CD4-positive, alpha-beta memory T cell (primary cell): ENCODE data around the gene ELF2. TPM values are rescaled to one million over a fixed set of nuclear protein-coding genes. Genes with fewer than 3 reads are reported as not detected.
"Not testable (repeated sequence)": the region's sequence is repeated elsewhere in the genome, so short reads cannot be mapped to it uniquely, and the experiment has no call there.

Experiments
- CTCF ChIA-PET: fragments of 350-600 bp; sonication (Branson Sonifier 250); formaldehyde crosslinking; loops from one replicate; lab custom pipeline; 2021; ENCODE audit warnings: inconsistent platforms; ENCODE audit not compliant: partially characterized antibody; lab: Charles Lee
- POLR2A ChIA-PET: fragments of 350-600 bp; sonication (Branson Sonifier 250); formaldehyde crosslinking; loops from one replicate; lab custom pipeline; 2021; ENCODE audit not compliant: partially characterized antibody; lab: Charles Lee
- DNase-seq, 5 donors: peaks; one replicate each; pipeline versions ENCODE4 v3.0.0 to v3.0.0-alpha.2; 2020 to 2022; ENCODE audit warnings: mixed read lengths in 1 of 5
- H3K27ac ChIP-seq: one replicate; pipeline ENCODE4 v1.7.0; 2013; ENCODE audit warnings: low read depth, low read length
- H3K27me3 ChIP-seq: 2 replicates; pipeline ENCODE4 v1.7.0; 2013; ENCODE audit warnings: mild to moderate bottlenecking, low read length, moderate library complexity; ENCODE audit not compliant: insufficient read depth
- H3K36me3 ChIP-seq: 2 replicates; pipeline ENCODE4 v1.7.0; 2013; ENCODE audit warnings: mild to moderate bottlenecking, low read length, moderate library complexity; ENCODE audit not compliant: insufficient read depth
- H3K4me1 ChIP-seq: 2 replicates; pipeline ENCODE4 v1.7.0; 2013; ENCODE audit warnings: mild to moderate bottlenecking, low read length, moderate library complexity; ENCODE audit not compliant: insufficient read depth
- H3K4me3 ChIP-seq, 2 donors: one replicate each; pipeline ENCODE4 v1.7.0; 2013; ENCODE audit warnings: low read length in 2 of 2, mild to moderate bottlenecking in 1 of 2
- H3K9me3 ChIP-seq, 2 donors: one replicate each; pipeline ENCODE4 v1.7.0; 2013; ENCODE audit warnings: low read length in 2 of 2, control low read depth in 1 of 2; ENCODE audit not compliant: control insufficient read depth in 1 of 2
- H3K27ac Mint-ChIP-seq, 7 donors: one replicate each; pipeline ENCODE4 v1.8.0; 2020 to 2021; ENCODE audit warnings: mixed read lengths in 7 of 7, mild to moderate bottlenecking in 6 of 7, inconsistent platforms in 3 of 7, moderate library complexity in 3 of 7
- H3K27me3 Mint-ChIP-seq, 2 donors: one replicate each; pipeline ENCODE4 v1.8.0; 2020 to 2021; ENCODE audit warnings: mixed read lengths in 2 of 2
- H3K36me3 Mint-ChIP-seq, 2 donors: one replicate each; pipeline ENCODE4 v1.8.0; 2020 to 2021; ENCODE audit warnings: mixed read lengths in 2 of 2, inconsistent platforms in 1 of 2, mild to moderate bottlenecking in 1 of 2
- H3K4me1 Mint-ChIP-seq, 4 donors: one replicate each; pipeline ENCODE4 v1.8.0; 2020 to 2021; ENCODE audit warnings: mixed read lengths in 4 of 4, mild to moderate bottlenecking in 1 of 4
- H3K4me3 Mint-ChIP-seq, 8 donors: one replicate each; pipeline ENCODE4 v1.8.0; 2020 to 2021; ENCODE audit warnings: mixed read lengths in 8 of 8, mild to moderate bottlenecking in 7 of 8, moderate library complexity in 6 of 8, inconsistent platforms in 3 of 8
- H3K9me3 Mint-ChIP-seq, 8 donors: one replicate each; pipeline ENCODE4 v1.8.0; 2020 to 2021; ENCODE audit warnings: mixed read lengths in 8 of 8, mild to moderate bottlenecking in 5 of 8, inconsistent platforms in 3 of 8, moderate library complexity in 1 of 8
- intact Hi-C: fragments of 100-400 bp; cut with micrococcal nuclease; formaldehyde crosslinking; loops from one replicate; pipeline ENCODE4 v1.15.1; 2023
- polyA plus RNA-seq, 2 donors: library from polyadenylated mRNA; unstranded; fragments of 300-500 nt; fragmentation: Illumina TruSeq; gene quantifications; one replicate each; pipeline ENCODE4 v1.2.3, GENCODE V29; 2021
- total RNA-seq, 2 experiments: library from RNA; stranded (reverse); gene quantifications; one replicate each; pipeline ENCODE4 v1.2.3, GENCODE V29; 2021

Gene ELF2
- total and polyA plus RNA-seq, 4 experiments from 2014 or later: 27.4 to 81.4 (median 57.4) TPM

DNA sequence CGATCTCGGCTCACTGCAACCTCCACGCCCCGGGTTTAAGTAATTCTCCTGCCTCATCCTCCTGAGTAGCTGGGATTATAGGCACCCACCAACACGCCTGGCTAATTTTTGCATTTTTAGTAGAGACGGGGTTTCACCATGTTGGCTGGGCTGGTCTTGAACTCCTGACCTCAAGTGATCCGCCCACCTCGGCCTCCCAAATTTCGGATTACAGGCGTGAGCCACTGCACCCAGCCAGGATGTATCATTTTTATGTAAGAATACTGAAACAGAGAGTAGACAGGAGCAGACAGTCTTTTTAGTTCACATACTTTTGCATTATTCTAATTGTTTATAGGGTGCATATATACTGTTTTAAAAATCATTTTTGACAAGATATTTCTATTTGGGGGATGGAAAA is 36.6 kb upstream of the ELF2 start:
- H3K27me3 Mint-ChIP-seq, H3K36me3 Mint-ChIP-seq, intact Hi-C loops, H3K27me3 ChIP-seq, H3K36me3 ChIP-seq, H3K27ac Mint-ChIP-seq, H3K9me3 ChIP-seq, CTCF ChIA-PET, H3K4me1 Mint-ChIP-seq, H3K4me3 Mint-ChIP-seq, H3K9me3 Mint-ChIP-seq, H3K4me1 ChIP-seq, H3K4me3 ChIP-seq, DNase-seq, H3K27ac ChIP-seq, POLR2A ChIA-PET: not testable (repeated sequence)

DNA sequence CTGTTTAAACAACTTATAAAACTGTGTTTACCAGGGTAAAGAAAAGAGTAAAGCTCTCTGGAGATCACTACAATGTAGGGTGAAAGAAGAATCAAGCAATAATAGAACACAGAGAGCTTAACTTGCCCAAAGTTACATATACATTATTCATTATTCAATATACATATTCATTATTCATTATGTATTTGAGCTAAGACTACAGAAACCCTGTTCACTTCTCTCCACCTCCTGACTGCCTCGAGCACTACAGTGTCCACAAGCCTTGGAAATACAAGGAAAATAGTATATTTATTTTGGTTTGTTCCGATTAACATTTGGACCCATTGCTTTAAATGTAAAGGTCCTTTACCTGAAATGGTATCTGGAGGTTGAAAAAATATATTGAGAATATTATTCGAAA is 35.9 kb upstream of the ELF2 start:
- Mint-ChIP-seq H3K4me3 (no peak overlapping the region), H3K27me3 (no peaks in the 10 kb centered on the region), H3K27ac (no peak overlapping the region), H3K4me1 (peaks cover 0 to 3% (median under 1%) of the 10 kb centered on the region in 4 donors), H3K9me3 (peaks cover 0 to 1% (median 0%) of the 10 kb centered on the region in 8 donors), H3K36me3 (no peaks in the 10 kb centered on the region)
- Histone ChIP-seq H3K27me3 (no peaks in the 10 kb centered on the region), H3K9me3 (no peaks in the 10 kb centered on the region), H3K4me3 (no peak overlapping the region), H3K36me3 (no peaks in the 10 kb centered on the region), H3K27ac (no peak overlapping the region), H3K4me1 (no peaks in the 10 kb centered on the region)
- CTCF ChIA-PET: interaction anchor here (0.8 kb wide), 1 partner anchor 115 kb away, joined by 4 read pairs; no protein-coding TSS in a partner anchor
- POLR2A ChIA-PET: no interaction called here
- intact Hi-C loops: no loop called here
- DNase-seq: no peak

DNA sequence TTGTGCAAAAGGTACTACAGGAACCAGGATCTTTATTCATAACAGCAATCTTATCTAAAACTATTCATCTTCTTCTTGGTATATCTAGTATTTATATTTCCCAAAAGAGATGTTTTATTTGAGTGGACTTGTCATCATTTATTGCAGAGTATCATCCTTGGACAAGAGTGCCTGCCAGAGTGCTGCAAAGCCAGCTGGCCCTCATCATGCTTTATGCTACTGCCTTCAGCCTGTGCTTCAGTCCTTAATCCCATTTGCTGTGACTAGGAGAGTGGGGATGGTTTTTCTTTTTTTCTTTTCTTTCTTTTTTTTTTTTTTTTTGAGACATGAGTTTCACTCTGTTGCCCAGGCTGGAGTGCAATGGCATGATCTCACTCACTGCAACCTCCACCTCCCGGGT is 33.5 kb upstream of the ELF2 start:
- ChIA-PET POLR2A (no interaction called here), CTCF (no interaction called here)
- no peak overlapping the region for H3K27ac Mint-ChIP-seq

DNA sequence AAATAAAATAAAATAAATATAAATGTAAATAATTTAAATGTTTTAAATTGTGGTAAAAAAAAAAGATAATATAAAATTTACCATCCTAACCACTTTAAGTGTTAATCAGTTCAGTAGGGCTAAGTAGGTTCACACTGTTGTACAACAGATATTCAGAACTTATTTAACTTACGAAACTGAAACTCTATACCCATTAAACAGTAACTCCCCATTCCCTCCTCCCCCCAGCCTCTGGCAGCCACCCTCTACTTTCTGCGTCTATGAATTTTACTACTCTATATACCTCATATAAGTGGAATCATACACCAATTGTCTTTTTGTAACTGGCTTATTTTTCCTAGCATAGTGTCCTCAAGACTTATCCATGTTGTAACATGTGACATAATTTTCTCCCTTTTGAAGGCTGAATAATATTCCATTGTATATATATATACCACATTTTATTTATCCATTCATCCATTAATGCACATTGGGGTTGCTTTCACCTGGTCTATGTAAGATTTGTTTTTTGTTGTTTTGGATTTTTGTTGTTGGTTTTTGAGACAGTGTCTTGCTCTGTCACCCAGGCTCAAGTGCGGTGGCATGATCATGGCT is 32.5 kb upstream of the ELF2 start:
- CTCF ChIA-PET: interaction anchor here (1.0 kb wide), 1 partner anchor 112 kb away, joined by 4 read pairs; no protein-coding TSS in a partner anchor
- H3K27ac Mint-ChIP-seq: no peak overlapping the region
- H3K4me1 ChIP-seq: no peaks in the 10 kb centered on the region
- H3K36me3 Mint-ChIP-seq: no peaks in the 10 kb centered on the region
- POLR2A ChIA-PET: no interaction called here
- DNase-seq: no peak
- H3K27me3 Mint-ChIP-seq: peaks cover 0 to 4% of the 10 kb centered on the region in 2 donors
- no peak overlapping the region for H3K4me3 Mint-ChIP-seq
- no peaks in the 10 kb centered on the region for H3K27me3 ChIP-seq
- peaks cover 0 to 5% (median 1%) of the 10 kb centered on the region in 4 donors for H3K4me1 Mint-ChIP-seq
- H3K9me3 Mint-ChIP-seq: peaks cover 0 to 1% (median 0%) of the 10 kb centered on the region in 8 donors
- intact Hi-C loops: no loop called here
- no peaks in the 10 kb centered on the region for H3K9me3 ChIP-seq
- H3K36me3 ChIP-seq: no peaks in the 10 kb centered on the region
- no peak overlapping the region for H3K4me3 ChIP-seq
- no peak overlapping the region for H3K27ac ChIP-seq

More for the DNA sequence above, 33.5 kb upstream of the ELF2 start:
- peaks cover 0 to 4% of the 10 kb centered on the region in 2 donors for H3K27me3 Mint-ChIP-seq
- Histone ChIP-seq H3K9me3 (no peaks in the 10 kb centered on the region), H3K36me3 (no peaks in the 10 kb centered on the region), H3K27me3 (no peaks in the 10 kb centered on the region), H3K27ac (no peak overlapping the region), H3K4me1 (no peaks in the 10 kb centered on the region), H3K4me3 (no peak overlapping the region)
- H3K9me3 Mint-ChIP-seq: peaks cover 0 to 1% (median 0%) of the 10 kb centered on the region in 8 donors
- no peak overlapping the region for H3K4me3 Mint-ChIP-seq
- intact Hi-C loops: no loop called here
- DNase-seq: no peak
- H3K36me3 Mint-ChIP-seq: no peaks in the 10 kb centered on the region
- peaks cover 0 to 5% (median 1%) of the 10 kb centered on the region in 4 donors for H3K4me1 Mint-ChIP-seq

DNA sequence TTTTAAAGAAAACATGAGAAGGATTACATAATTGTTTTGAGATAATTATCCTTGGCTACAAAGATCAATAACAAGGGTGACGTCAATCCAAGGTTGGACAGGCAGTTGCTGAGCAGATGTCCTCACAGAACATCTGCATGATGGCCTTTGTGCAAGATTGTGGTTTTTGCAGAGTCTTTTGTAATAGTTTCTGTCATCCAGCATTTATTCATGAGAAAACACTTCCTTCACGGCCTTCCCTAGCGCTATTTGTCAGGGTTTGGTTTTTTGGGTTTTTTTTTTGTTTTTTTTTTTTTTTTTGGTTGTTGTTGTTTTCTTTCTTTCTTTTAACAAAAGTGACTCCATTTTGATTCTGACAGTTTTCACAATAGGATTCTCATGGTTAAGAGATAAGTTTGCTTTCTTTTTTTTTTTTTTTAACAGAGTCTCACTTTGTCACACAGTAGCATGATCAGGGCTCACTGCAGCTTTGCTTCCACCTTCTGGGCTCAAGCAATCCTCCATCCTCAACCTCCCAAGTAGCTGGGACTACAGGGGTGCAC is 31.5 kb upstream of the ELF2 start:
- H3K27ac Mint-ChIP-seq: no peak overlapping the region
- no peak overlapping the region for H3K4me3 Mint-ChIP-seq
- peak in 4 of 5 donors; percentile 11 to 23 (median 16) for DNase-seq
- POLR2A ChIA-PET: no interaction called here
- CTCF ChIA-PET: interaction anchor here (1.0 kb wide), 1 partner anchor 111 kb away, joined by 4 read pairs; no protein-coding TSS in a partner anchor
- H3K9me3 Mint-ChIP-seq: peaks cover 0 to 1% (median 0%) of the 10 kb centered on the region in 8 donors
- no peaks in the 10 kb centered on the region for H3K36me3 Mint-ChIP-seq
- H3K27ac ChIP-seq: no peak overlapping the region
- no peaks in the 10 kb centered on the region for H3K36me3 ChIP-seq
- H3K9me3 ChIP-seq: no peaks in the 10 kb centered on the region
- H3K4me1 Mint-ChIP-seq: peaks cover 0 to 5% (median 1%) of the 10 kb centered on the region in 4 donors
- intact Hi-C loops: no loop called here
- H3K27me3 Mint-ChIP-seq: peaks cover 0 to 4% of the 10 kb centered on the region in 2 donors
- no peak overlapping the region for H3K4me3 ChIP-seq
- no peaks in the 10 kb centered on the region for H3K27me3 ChIP-seq
- H3K4me1 ChIP-seq: no peaks in the 10 kb centered on the region

DNA sequence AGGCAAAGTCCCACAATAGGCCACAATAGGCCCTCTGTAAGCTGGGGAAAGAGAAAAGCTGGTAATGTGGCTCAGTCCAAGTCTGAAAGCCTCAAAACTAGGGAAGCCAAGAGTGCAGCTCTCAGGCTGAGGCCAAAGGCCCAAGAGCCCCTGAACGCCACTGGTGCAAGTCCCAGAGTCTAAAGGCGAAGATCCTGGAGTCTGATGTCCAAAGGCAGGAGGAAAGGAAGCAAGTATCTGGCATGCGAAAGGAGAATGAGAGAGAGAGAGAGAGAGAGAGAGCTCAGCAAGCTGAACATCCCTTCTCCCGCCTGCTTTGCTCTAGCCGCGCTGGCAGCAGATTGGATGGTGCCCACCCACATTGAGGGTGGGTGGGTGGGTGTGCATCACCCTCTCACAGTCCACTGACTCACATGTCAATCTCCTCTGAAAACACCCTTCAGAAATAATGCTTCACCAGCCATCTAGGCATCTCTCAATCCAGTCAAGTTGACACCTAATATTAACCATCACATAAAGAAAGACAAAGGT is 30.9 kb upstream of the ELF2 start:
- H3K4me3 Mint-ChIP-seq: no peak overlapping the region
- peaks cover 0 to 4% of the 10 kb centered on the region in 2 donors for H3K27me3 Mint-ChIP-seq
- H3K36me3 ChIP-seq: no peaks in the 10 kb centered on the region
- no peak overlapping the region for H3K27ac Mint-ChIP-seq
- H3K4me1 ChIP-seq: no peaks in the 10 kb centered on the region
- peaks cover 0 to 1% (median 0%) of the 10 kb centered on the region in 8 donors for H3K9me3 Mint-ChIP-seq
- no peak overlapping the region for H3K27ac ChIP-seq
- ChIA-PET POLR2A (no interaction called here), CTCF (no interaction called here)
- no peak for DNase-seq
- H3K4me1 Mint-ChIP-seq: peaks cover 0 to 5% (median 1%) of the 10 kb centered on the region in 4 donors
- no peaks in the 10 kb centered on the region for H3K36me3 Mint-ChIP-seq
- no peaks in the 10 kb centered on the region for H3K27me3 ChIP-seq
- intact Hi-C loops: no loop called here
- H3K4me3 ChIP-seq: no peak overlapping the region
- H3K9me3 ChIP-seq: no peaks in the 10 kb centered on the region

DNA sequence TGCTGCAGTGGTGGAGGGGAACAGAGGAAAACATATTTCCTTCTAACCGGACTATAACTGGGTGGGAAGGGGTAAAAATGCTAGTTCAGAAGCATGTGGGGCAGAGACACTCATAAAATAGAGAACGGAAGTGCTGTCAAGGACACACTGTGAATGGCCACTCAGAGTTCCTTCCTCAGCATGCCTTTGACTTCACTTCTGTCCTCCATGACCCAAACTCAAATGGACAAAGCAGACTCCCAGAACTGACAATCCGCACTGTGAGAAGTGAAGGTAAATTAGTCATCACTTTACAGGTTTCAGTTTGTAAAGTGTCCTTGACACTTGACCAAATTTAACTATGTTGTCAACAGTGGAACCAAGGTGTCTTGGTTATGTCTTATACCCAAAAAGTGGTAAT is 30.2 kb upstream of the ELF2 start:
- Mint-ChIP-seq H3K36me3 (no peaks in the 10 kb centered on the region), H3K4me3 (no peak overlapping the region)
- intact Hi-C loops: no loop called here

More for the DNA sequence above, 30.2 kb upstream of the ELF2 start:
- Mint-ChIP-seq H3K4me1 (peaks cover 0 to 5% (median 1%) of the 10 kb centered on the region in 4 donors), H3K27me3 (peaks cover 0 to 4% of the 10 kb centered on the region in 2 donors), H3K9me3 (peaks cover 0 to 1% (median 0%) of the 10 kb centered on the region in 8 donors), H3K27ac (peak overlapping the region in 3 of 7 donors; percentile 36 to 61 (median 47))
- Histone ChIP-seq H3K36me3 (no peaks in the 10 kb centered on the region), H3K4me3 (no peak overlapping the region), H3K9me3 (no peaks in the 10 kb centered on the region), H3K4me1 (no peaks in the 10 kb centered on the region), H3K27ac (no peak overlapping the region), H3K27me3 (no peaks in the 10 kb centered on the region)
- no peak for DNase-seq
- POLR2A ChIA-PET: no interaction called here
- CTCF ChIA-PET: no interaction called here
